Esophagus muscularis mucosa (tissue), 3 donors: ENCODE data around the gene DNAH3.

ENCODE experiments used
- CTCF ChIP-seq, 3 experiments: fragments of 200-600 bp in 2 of 3; fragments of 450-650 bp in 1 of 3; sonication (generic) in 2 of 3; IDR thresholded peaks; one replicate each; pipeline ENCODE4 v1.5.1; 2017 to 2019; ENCODE audit warnings: antibody characterized with exemption in 3 of 3, mild to moderate bottlenecking in 2 of 3, moderate library complexity in 1 of 3
- POLR2AphosphoS5 ChIP-seq, 2 donors: sonication (generic); formaldehyde crosslinking; IDR thresholded peaks; one replicate each; pipeline ENCODE4 v1.6.1; 2017; ENCODE audit warnings: antibody characterized with exemption in 2 of 2

- TF ChIP-seq CTCF (IDR thresholded peaks at IDR 0.05) (no peak), POLR2AphosphoS5 (IDR thresholded peaks at IDR 0.05) (no peak)
Measured at GRCh38 chr16:20952139-20952920, 198.3 kb downstream of the DNAH3 start.
